Measurements from ENCODE around the gene NYAP2.

The NYAP2 gene

DNA sequence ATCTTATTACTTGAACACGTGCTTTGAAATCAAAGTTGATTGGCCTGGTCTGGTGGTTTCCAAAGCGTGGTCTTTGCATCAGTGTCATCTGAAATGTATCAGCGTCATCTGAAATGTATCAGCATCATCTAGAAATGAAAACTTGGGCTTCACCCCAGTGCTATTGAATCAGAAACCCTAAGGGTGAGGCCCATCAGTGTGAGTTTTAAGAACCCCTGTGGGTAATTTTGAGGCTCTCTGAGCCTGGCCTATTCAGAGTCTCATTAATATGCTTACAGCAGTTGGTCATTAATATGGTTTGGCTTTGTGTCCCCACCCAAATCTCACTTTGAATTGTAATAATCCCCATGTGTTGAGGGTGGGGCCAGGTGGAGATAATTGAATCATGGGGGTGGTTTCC, 85.2 kb downstream of the NYAP2 start:
- DNase-seq (ENCODE audit: low spot score): no peak

DNA sequence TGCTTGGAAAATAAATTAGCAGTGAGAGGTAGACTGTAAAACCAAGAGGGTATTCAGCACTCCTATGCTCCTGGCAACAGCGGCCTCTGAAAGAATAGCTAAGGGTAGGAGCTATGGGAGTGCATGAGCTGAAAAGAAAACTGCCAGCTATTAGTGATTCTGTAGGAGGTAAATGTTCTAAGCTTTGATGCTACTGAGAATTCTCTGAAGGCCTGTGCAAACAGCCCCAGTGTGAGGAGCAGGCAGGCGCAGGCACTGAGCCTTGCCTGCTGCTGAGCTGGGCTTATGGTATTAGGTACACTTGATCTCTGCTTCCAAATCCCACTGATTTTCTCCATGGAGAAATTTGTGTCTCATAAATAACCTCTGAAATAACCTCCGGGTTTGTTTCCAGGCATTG, 86.7 kb downstream of the NYAP2 start:
- DNase-seq (ENCODE audit: low spot score): no peak

DNA sequence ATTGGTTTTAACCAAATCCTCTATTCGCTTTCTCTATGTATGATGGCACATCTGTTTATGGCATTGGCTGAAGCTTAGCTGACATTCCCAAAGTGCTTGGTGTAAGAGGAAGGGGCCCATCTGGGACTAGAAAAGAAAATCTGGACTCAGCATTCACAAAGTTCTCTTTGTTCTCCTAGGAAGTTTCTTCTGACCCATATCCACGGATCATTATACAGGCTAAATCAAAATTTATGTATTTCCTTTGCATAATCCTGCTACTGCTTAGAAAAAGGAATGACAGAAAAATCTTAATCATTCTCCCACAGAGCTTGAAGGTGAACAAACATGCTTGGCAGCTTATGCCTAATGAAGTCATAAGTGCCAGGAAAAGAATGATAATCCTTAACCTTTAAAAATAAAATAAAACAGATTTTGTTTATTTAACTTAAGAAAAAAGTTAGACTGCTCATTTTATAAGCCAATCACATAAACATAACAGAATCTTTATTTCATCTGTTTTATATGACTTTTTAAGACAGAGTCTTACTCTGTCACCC, 88.4 kb downstream of the NYAP2 start:
- no peak for DNase-seq (ENCODE audit: low spot score)

DNA sequence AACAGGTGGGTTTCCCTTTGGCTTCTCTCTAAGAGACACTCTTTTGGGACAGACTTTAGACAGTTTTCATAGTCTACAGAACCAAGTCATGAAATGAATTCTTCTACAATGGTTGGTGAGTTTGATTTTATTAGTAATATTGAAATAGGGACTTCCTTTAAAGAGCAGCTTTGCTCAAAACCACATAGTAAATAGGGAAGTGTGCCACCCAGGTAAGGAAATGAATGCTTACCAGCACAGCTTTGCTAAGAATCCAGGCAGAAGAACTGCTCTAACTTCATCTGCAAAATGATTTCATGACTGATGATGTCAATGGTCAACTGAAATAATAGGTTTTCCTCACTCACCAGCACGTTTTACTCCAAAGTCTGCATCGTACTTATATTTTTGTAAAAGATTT, 89.2 kb downstream of the NYAP2 start:
- DNase-seq (ENCODE audit: low spot score): no peak

DNA sequence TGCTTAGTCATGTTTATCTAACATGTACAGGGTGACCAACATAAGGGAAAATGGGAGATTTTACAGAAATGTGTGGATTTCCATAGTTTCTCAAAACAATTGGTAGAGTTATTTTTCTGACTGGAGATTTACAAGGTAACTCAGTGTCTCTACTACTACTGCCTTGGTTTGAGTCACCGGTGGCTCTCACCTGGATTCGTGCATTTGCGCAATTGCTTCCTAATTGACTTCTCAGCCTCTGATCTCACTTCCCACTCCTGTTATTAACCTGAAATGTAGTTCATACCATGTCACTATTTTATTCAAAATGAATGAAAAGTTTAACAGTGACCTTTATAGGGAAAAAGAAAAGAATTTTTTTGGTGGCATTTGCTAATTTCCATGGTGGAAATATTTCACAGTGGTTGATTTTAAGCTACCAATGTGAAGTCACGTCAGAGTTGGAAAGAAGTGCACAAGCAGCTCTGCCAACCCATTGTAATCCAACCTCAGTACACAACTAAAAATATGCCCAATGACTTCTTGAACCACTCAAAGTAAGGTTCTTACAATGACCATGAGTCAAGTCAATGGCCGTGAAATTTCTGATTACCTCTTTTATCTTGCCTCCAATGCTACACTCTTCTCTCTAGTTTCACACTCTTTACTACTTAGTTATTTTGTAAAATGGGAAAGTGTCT, 94.0 kb downstream of the NYAP2 start:
- DNase-seq (ENCODE audit: low spot score): no peak

DNA sequence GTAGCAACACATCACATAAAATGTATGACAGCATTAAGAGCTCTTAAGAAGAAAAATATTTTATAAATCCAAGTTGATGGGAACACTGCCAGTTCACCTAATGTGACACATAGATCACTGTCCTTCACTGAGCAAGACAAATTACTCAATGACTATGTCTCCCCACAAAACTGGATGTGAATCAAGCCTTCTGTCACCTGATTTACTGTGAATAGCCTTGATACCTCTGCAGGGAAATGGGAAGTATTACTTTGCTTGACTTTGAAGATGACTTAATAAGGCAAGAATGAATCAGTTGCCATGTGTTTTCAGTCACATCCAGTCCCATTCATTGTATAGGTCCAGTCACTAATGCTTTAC, 94.6 kb downstream of the NYAP2 start:
- no peak for DNase-seq (ENCODE audit: low spot score)

DNA sequence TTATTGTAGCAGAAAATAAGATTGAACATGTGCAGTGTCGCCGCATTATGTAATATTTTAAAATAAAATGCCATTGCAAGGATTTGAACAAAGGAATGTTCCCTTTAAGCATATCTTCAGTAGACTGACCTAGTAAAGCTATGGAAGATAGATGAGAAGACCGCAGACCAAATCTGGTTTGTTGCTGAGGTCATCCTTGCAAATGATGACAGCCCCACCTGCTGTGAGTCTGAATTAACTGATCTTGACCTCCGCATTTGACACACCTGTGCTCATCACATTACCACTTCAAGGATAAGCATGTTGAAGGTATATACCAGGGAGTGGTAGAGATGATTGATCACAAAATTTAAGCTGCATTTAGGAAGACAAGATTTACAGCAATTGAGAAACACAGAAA, 96.2 kb downstream of the NYAP2 start:
- DNase-seq (ENCODE audit: low spot score): no peak

DNA sequence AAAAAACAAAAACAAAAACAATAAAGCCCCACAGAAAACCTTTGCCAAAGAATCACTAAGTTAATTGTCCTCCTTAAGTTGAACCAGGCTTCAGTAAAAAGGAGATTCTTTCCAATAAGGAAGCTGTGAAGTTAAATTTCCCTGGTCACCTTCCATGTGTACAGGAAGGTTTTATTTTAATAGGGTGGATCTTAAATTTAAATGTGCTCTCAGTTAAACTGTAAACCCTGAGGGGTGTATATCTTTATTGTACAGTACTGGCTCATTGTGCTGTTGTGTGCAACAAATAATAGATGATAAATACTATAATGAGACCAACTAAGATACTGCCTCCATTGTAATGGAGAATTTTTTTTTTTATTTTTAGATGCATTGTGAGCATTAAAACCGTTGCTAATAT, 97.1 kb downstream of the NYAP2 start:
- no peak for DNase-seq (ENCODE audit: low spot score)

DNA sequence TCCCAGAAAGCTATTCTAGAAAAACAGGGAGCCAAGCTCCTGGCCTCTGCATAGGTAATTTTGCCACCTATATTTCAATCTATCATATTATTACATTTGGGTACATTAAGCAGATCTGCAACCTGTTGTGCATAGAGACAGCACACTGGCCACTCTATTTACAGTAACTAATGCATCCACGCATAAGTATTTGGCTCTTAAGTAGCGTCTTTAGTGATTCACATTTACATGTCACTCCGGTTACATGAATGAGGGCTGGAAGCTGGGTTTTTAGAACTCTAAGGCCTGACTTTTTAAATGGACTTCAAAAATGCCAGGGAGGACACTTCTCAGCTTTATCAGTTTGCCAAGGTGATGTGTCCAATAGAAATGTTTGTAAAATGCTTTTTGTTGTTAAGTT, 97.7 kb downstream of the NYAP2 start:
- DNase-seq (ENCODE audit: low spot score): no peak

DNA sequence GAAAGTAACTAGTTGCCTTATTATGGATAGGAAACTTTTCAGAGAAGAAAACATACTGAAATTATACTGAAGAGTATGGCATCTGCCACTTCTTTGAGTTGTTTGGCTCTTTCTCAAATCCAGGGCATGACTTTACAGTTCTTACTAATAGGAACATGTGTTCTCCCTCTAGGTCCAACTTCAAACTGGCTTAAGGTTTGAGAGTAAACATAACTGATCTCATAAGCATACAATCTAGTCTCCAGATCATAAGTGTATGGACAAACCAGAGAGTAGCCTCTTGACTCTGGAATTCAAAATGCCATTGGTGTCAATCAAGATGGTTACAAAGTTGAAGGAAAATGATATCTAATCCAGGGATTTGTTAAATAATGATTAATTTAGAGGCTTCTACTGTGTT, 101.5 kb downstream of the NYAP2 start:
- DNase-seq (ENCODE audit: low spot score): no peak

DNA sequence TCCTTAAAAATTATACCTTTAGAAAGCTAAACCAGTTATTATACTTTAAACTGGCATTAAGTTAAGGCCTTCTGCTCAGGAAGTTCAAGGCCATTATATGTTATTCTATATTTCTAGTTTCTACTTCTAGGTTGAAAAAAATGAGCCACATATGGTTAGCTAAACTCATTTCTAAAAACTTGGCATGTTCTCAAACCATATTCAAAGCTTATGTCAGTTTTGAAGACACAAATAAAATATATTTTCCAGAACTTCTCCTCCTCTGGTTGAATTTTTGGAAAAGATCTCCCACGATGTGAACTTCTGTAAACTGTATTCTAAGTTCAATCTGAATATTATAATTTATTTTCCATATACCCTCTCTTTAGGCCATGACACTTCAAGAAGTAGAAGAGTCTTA, 103.5 kb downstream of the NYAP2 start:
- DNase-seq (ENCODE audit: low spot score): no peak

DNA sequence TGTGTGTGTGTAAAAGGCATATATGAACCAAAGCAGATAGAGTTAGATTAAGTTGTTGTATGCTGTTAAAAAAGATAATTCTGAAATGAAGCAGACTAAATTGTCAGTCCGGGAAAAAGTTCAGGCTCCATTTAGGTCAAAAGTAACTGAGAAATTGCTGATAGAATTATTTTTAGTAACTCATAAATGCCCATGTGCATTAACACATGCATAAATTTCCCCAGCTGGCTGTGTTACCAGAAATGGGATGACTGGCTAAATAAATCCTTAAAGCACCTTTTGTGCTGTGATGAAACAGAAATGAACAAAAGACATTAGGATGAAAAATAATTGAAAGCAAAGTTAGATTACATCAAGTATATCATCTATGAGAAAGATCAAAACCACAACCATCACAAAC, 111.3 kb downstream of the NYAP2 start:
- DNase-seq (ENCODE audit: low spot score): no peak

DNA sequence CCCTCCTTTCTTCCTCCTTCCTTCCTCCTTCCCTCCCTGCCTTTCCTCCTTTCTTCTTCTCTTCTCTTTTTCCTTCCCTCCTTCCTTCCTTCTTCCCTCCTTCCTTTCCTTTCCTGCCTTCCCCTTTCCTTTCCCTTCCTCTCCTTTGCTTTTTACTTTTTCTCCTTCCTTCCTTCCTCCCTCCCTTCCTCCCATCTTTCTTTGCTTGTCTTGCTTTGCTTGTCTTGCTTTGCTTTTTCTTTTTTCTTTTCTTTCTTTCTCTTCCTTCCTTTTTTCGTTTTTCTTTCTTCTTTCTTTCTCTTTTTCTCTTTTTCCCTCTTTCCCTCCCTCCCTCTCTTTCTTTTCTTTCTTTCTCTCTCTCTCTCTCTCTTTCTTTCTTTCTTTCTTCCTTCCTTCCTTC, 113.0 kb downstream of the NYAP2 start:
- DNase-seq (ENCODE audit: low spot score): no peak

DNA sequence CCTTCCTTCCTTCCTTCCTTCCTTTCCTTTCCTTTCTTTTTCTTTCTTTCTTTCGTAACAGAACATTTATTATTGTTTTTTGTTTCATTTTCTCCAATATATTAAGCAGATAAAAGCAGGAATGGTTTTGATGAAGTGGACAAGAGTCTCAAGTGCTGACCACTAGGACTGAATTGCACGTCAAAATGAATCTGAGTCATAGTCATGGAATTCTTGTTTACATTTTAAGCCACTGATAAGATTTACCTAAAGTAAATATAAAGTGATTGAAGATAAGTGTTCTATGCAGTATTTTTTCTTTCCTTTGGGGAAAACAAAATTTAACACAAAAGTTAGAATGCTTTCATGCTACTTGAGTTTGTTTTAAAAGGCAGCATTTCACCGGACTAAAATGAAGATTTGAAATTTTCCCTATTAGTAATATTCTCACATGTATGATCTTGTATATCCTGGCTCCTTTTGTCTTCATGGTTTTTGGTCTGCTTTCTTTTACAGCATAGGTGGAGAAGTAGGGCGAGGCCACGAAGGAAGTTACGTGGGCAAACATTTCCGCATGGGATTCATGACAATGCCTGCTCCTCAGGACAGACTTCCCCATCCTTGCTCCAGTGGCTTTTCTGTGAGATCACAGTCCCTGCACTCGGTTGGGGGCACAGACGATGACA, 113.5 kb downstream of the NYAP2 start:
- no peak for DNase-seq (ENCODE audit: low spot score)

DNA sequence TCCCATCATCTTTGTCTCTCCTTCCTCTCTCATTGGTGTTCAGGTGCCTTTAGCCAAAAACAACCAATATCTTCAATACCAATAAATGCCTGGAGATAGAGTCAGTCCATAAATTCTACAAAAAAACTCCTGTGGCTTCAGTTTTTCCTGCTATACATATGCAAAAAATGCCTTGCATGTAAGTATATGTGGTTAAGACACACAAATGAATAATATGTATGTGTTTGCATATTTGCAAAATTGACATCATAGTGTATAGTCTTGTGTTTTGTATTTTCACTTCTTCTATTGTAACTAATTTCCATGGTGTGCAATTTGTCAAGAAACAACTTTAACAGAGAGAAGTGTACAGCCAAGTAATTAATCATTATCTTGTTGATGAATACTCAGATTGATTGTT, 115.5 kb downstream of the NYAP2 start:
- no peak for DNase-seq (ENCODE audit: low spot score)

DNA sequence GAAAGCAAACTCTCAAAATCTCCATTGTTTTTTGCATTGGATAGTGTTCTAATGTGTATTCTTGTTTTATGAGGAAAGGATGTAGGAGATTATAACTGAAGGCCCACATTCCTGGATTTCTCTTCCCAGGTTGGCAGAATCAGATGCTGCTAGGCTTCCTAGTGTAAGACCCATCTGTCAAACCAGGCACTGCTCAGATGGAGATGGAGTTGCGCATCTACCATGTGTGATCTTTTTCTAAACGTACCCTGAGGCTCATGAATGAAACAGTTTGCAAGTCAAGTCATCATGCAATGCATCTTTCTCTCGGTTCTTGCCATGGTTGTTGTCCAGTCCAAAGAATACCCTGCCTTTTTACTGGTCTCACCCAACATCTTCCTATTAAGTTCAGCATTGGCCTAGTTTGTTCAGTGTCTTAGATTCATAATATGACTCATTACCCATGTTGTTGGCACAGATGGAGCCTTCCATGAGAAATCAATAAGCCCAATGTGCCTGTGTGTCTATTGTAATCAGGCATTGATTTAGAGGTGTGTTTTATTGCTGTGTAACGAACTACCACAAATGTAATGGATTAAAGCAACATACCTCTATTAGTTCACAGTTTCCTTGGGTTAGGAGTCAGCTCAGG, 127.4 kb downstream of the NYAP2 start:
- DNase-seq (ENCODE audit: low spot score): peak; percentile 74

DNA sequence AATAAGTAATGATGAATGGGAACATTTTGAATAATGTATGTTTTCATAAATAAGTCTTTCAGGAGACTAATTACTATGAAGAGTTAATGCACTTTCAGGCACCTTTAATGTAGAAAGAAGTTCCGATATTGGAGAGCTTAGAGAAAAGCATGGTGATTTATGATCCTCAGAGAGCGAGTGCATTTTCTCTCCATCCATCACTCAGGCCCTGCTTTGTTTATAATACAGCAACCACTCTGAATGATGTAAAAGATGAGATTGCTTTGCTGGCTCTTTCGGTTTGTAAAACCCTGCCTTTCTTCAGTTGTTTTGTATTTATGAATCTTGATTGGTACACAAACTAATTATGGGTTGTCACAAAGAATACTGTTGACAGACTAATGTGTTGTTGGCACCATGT, 132.0 kb downstream of the NYAP2 start:
- no peak for DNase-seq (ENCODE audit: low spot score)

DNA sequence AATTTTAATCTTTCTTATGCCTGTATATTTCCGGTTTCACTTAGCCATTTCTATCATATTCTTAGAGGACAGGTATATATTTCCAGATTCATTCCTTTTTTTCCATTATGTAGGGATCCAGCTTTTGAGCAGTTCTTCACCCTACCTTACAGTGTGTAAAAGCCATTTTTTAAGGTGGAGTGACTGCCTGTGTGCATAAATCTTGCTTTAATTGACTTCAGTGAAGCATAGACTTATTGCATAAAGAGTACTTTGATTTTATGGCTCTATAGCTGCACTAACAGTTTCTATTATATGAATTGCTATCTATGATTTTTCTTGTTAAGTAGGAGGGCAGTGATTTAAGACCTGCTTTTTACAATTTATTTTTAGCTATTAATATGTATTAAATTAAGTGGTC, 132.6 kb downstream of the NYAP2 start:
- DNase-seq (ENCODE audit: low spot score): no peak

DNA sequence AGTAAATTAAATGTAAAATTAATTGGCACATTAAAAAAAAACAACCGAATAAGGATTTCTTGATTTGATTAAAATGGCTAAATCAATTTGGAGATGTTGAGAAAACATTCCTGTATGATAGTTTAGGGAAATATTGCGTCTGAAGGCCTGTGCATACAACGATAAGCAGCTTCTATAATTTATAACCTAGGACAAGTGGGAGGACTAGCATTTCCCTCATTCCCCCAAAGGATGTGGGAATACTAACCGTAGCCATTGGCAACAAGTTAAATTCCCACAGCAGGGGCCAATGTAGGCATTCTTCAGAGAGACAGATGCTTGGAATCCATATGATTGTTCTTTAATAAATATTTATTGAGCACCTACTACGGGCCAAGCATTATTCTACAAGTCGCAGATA, 134.5 kb downstream of the NYAP2 start:
- no peak for DNase-seq (ENCODE audit: low spot score)

DNA sequence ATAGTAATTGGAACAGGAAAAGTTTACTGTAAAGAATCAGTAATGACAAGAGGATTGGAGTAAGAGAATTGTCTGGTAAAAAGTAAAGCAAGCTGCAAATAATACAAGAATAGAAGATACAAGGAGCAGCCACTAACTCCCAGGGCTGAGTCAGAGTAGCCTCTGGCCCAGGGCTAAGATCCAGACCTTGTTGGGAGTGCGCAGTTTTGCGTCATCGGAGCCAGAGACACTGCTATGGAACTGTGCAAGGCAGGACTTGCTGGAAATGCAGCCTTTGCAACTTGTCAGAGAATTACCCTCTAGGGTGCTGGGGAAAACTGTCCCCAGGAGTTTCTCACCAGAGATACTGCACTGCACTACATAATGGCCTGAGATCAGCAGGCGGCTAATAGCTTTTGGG, 135.2 kb downstream of the NYAP2 start:
- DNase-seq (ENCODE audit: low spot score): no peak

DNA sequence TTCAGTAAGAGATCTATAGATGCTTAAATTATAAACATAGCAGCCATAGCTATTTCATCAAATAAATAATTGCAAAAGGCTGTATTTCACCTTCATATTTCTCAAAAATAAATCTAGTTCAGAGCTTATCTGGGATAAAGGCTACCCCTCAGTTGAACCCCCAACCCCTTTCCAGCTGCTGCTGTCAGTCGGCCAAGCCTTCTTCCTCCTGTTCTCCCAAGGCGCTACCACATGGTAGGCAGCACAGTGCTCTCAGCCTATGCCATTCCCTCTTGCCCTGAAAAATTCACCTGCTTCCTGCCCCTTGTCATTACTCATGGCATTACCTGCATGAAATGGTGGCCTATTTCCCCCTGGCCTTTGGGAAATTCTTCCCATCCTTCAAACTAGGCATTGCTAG, 136.5 kb downstream of the NYAP2 start:
- no peak for DNase-seq (ENCODE audit: low spot score)

DNA sequence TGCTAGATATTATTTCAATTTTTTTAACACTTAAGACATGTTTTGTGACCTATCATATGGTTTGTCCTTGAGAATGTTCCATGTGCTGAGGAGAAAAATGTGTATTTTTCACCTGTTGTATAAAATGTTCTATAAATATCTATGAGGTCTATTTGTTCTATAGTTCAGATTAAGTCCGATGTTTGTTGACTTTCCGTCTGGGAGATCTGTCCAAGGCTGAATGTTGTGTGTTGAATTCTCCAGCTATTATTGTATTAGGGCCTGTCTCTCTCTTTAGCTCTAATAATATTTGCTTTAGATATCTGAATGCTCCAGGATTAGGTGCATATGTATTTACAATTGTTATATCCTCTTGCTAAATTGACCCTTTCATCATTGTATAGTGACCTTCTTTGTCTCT, 144.1 kb downstream of the NYAP2 start:
- DNase-seq (ENCODE audit: low spot score): no peak

DNA sequence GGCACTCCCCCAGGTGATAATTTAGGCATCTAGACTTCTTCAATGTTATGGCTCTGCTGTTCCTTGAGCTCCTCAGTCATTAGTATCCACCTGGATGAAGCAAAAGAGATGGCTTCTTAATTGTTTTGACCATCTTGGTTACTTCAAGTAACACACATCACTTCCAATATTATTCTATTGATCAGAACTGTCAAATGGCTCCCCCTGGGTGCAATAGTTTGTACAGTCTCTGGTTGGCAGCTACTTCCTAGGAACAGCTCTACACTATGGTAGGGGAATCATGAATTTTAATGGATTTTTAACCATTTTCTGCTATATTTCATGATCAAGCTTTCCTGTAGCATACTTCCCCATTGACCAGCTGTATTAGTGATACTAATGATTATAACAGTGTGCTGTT, 157.0 kb downstream of the NYAP2 start:
- DNase-seq (ENCODE audit: low spot score): no peak
